Measurements from ENCODE around the gene KCNAB1. TPM values are rescaled to one million over a fixed set of nuclear protein-coding genes. Genes with fewer than 3 reads are reported as not detected.

KCNAB1 gene
- total RNA-seq, 1 experiment from 2014 or later, result not detected

- TF ChIP-seq EZH2 (IDR thresholded peaks at IDR 0.05; ENCODE audit: borderline replicate concordance, low read depth, low read length, poor library complexity, severe bottlenecking), result no peak
- TF ChIP-seq CTCF (conservative IDR thresholded peaks at IDR 0.05; ENCODE audit: low read depth, low read length), result no peak
- H3K27ac ChIP-seq (ENCODE audit: low read depth, low read length, poor library complexity, severe bottlenecking), result no peak overlapping the region
- H3K4me3 ChIP-seq (ENCODE audit: low read depth, low read length, poor library complexity, severe bottlenecking), result no peak overlapping the region
- ChIA-PET CTCF (no interaction called here), POLR2A (ENCODE audit: low non-redundant PET) (no interaction called here)
- H3K36me3 ChIP-seq (ENCODE audit: insufficient read depth, low read length, poor library complexity, severe bottlenecking), result no peaks in the 10 kb centered on the region
- intact Hi-C loops (cut with micrococcal nuclease; ENCODE audit: unreplicated experiment), result no loop called here
- BruUV-seq (replicated peaks), result no TSS peak
- DNase-seq (ENCODE audit: low spot score), result no peak
- no peaks in the 10 kb centered on the region for H3K27me3 ChIP-seq (replicated peaks; ENCODE audit: insufficient read depth, low read depth, low read length, poor library complexity)
- H3K4me1 ChIP-seq (ENCODE audit: insufficient read depth, low read length, poor library complexity, severe bottlenecking), result peaks cover 3% of the 10 kb centered on the region
- no peaks in the 10 kb centered on the region for H3K9me3 ChIP-seq (ENCODE audit: low read depth, low read length, poor library complexity, severe bottlenecking)
Measured at GRCh38 chr3:156349978-156350377, 229.6 kb downstream of the KCNAB1 start.

GRCh38 chr3:156350781-156351180 lies 230.4 kb downstream of the KCNAB1 start:
- H3K27me3 ChIP-seq (replicated peaks; ENCODE audit: insufficient read depth, low read depth, low read length, poor library complexity), result no peaks in the 10 kb centered on the region
- peaks cover 3% of the 10 kb centered on the region for H3K4me1 ChIP-seq (ENCODE audit: insufficient read depth, low read length, poor library complexity, severe bottlenecking)
- H3K4me3 ChIP-seq (ENCODE audit: low read depth, low read length, poor library complexity, severe bottlenecking), result no peak overlapping the region
- BruUV-seq (replicated peaks), result no TSS peak
- CTCF ChIA-PET, result no interaction called here
- intact Hi-C loops (cut with micrococcal nuclease; ENCODE audit: unreplicated experiment), result no loop called here
- no peaks in the 10 kb centered on the region for H3K9me3 ChIP-seq (ENCODE audit: low read depth, low read length, poor library complexity, severe bottlenecking)
- no peak overlapping the region for H3K27ac ChIP-seq (ENCODE audit: low read depth, low read length, poor library complexity, severe bottlenecking)
- DNase-seq (ENCODE audit: low spot score), result no peak
- TF ChIP-seq EZH2 (IDR thresholded peaks at IDR 0.05; ENCODE audit: borderline replicate concordance, low read depth, low read length, poor library complexity, severe bottlenecking), result no peak
- no peak for TF ChIP-seq CTCF (conservative IDR thresholded peaks at IDR 0.05; ENCODE audit: low read depth, low read length)
- POLR2A ChIA-PET (ENCODE audit: low non-redundant PET), result no interaction called here
- no peaks in the 10 kb centered on the region for H3K36me3 ChIP-seq (ENCODE audit: insufficient read depth, low read length, poor library complexity, severe bottlenecking)

GRCh38 chr3:156351783-156352182 lies 231.4 kb downstream of the KCNAB1 start:
- intact Hi-C loops (cut with micrococcal nuclease; ENCODE audit: unreplicated experiment), result no loop called here
- Histone ChIP-seq H3K9me3 (ENCODE audit: low read depth, low read length, poor library complexity, severe bottlenecking) (no peaks in the 10 kb centered on the region), H3K27me3 (replicated peaks; ENCODE audit: insufficient read depth, low read depth, low read length, poor library complexity) (no peaks in the 10 kb centered on the region), H3K36me3 (ENCODE audit: insufficient read depth, low read length, poor library complexity, severe bottlenecking) (no peaks in the 10 kb centered on the region), H3K4me3 (ENCODE audit: low read depth, low read length, poor library complexity, severe bottlenecking) (no peak overlapping the region), H3K4me1 (ENCODE audit: insufficient read depth, low read length, poor library complexity, severe bottlenecking) (peaks cover 3% of the 10 kb centered on the region), H3K27ac (ENCODE audit: low read depth, low read length, poor library complexity, severe bottlenecking) (no peak overlapping the region)
- TF ChIP-seq CTCF (conservative IDR thresholded peaks at IDR 0.05; ENCODE audit: low read depth, low read length) (no peak), EZH2 (IDR thresholded peaks at IDR 0.05; ENCODE audit: borderline replicate concordance, low read depth, low read length, poor library complexity, severe bottlenecking) (no peak)
- ChIA-PET CTCF (no interaction called here), POLR2A (ENCODE audit: low non-redundant PET) (no interaction called here)
- no peak for DNase-seq (ENCODE audit: low spot score)
- no TSS peak for BruUV-seq (replicated peaks)
